GM12864 (cell line): Measurements from ENCODE around the gene GALT.

Experiments used
- DNase-seq: peaks from one replicate; pipeline ENCODE4 v3.0.0-alpha.2; 2011; ENCODE audit warnings: low read depth
- H3K4me3 ChIP-seq: 2 replicates; pipeline ENCODE4 v1.5.1; 2011; ENCODE audit warnings: mild to moderate bottlenecking, low read depth, low read length, control low read depth
- TF ChIP-seq, protein P1 (sequence below): IDR thresholded peaks from 2 replicates; pipeline ENCODE4 v1.5.1; 2011; ENCODE audit warnings: low read depth, mild to moderate bottlenecking, moderate library complexity, low read length, control low read depth, inconsistent platforms; ENCODE audit errors: missing control alignments

The GALT gene

GRCh38 chr9:34662526-34663302 is 16.2 kb downstream of the GALT start, which contains the start of gene CCL27:
CCL27 (minus strand) TSS chr9:34662657; CDS start chr9:34662633, 24 bp downstream.
- no peak within 1 kb of the TSS for H3K4me3 ChIP-seq
- DNase-seq, result no peak
- TF ChIP-seq, protein P1, sequence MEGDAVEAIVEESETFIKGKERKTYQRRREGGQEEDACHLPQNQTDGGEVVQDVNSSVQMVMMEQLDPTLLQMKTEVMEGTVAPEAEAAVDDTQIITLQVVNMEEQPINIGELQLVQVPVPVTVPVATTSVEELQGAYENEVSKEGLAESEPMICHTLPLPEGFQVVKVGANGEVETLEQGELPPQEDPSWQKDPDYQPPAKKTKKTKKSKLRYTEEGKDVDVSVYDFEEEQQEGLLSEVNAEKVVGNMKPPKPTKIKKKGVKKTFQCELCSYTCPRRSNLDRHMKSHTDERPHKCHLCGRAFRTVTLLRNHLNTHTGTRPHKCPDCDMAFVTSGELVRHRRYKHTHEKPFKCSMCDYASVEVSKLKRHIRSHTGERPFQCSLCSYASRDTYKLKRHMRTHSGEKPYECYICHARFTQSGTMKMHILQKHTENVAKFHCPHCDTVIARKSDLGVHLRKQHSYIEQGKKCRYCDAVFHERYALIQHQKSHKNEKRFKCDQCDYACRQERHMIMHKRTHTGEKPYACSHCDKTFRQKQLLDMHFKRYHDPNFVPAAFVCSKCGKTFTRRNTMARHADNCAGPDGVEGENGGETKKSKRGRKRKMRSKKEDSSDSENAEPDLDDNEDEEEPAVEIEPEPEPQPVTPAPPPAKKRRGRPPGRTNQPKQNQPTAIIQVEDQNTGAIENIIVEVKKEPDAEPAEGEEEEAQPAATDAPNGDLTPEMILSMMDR, result no peak

DNA sequence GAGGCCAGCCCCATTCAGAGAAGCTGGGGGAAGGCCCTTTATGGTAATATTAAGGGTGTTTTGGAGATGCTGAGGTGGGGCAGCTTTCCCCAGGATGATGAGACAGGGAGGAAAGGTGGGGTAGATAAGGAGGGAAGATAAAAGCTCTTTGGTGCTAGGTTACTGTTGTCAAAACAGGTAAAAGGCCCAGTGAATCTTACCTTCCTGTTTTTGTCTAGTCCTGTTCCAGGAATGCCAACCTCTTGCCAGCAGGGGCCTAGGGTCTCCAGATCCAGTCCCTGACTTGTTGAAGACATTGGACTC is 16.8 kb downstream of the GALT start:
- TF ChIP-seq, protein P1, result no peak
- H3K4me3 ChIP-seq, result no peak overlapping the region
- no peak for DNase-seq

DNA sequence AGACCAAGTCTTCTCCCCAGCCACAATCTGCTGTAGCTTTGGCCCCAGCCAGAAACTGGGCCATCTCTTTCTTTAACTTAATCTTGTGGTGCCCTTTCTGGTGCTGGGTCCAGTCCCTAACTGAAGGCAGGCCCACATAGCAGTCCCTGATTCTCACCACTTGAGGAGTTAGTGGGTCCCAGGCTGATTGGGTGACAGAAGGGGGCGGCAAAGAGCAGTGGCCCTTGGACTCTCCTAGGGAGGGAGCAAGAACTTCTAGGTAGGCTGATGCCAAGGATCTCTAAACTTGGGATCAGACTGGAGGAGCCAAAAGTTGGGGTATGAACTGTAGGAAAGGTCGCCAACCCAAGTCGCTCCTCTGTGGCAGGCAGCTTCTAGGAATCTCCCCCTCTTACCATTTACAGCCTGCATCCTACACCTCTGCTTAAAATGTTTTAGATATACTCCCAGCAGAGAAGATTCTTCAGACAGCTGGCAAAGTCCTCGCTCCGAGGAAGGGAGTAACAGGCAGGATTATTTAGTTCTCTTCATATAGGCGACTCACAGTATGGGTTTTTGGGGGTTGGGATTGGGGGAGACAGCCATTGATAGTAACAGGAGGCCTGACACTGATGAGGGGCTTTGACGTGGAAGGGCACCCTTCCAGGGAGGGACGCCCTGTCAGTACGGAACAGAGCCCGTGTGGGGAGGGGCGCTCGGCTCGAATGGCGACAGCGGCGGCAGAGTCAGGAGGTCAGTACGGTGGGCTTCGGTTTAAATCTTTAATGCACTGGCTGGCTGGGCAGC is 18.0 kb downstream of the GALT start:
- TF ChIP-seq, protein P1, result peak; percentile 99
- H3K4me3 ChIP-seq, result peak overlapping the region; percentile 56
- no peak for DNase-seq

DNA sequence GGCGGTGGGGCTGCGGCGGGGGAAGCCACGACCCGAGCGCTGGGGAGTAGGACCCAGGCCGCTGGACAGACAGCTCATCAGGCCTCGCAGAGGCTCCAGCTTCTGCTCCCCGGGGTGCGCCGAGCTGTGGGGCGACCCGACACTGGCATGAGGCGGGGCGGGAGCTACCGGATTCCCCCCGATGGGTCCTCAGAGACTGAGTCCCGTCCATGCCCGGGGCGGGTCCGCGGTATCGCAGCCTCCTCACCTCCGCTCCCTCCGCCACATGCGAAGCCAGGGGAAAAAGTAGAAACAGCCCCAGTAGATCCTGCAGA is 18.5 kb downstream of the GALT start:
- TF ChIP-seq, protein P1, result no peak
- DNase-seq, result no peak
- peak overlapping the region; percentile 56 for H3K4me3 ChIP-seq

GRCh38 chr9:34665381-34666250 is 19.1 kb downstream of the GALT start:
- TF ChIP-seq, protein P1, result no peak
- peak overlapping the region; percentile 74 for H3K4me3 ChIP-seq
- DNase-seq, result peak; percentile 83

GRCh38 chr9:34669809-34670562 is 23.5 kb downstream of the GALT start:
- no peak overlapping the region for H3K4me3 ChIP-seq
- DNase-seq, result no peak
- TF ChIP-seq, protein P1, result no peak
